Activated CD4-positive, alpha-beta T cell treated with anti-CD3 and anti-CD28 coated beads, Interleukin-2, amount 50 U/mL, for 1 hour (primary cell): ENCODE results near the gene TUBGCP5.

Source experiments
- DNase-seq: peaks from one replicate; pipeline ENCODE4 v3.0.0-alpha.2; 2020

The TUBGCP5 gene

GRCh38 chr15:22951381-22952280 lies 87.7 kb downstream of the TUBGCP5 start:
- DNase-seq, result no peak

DNA sequence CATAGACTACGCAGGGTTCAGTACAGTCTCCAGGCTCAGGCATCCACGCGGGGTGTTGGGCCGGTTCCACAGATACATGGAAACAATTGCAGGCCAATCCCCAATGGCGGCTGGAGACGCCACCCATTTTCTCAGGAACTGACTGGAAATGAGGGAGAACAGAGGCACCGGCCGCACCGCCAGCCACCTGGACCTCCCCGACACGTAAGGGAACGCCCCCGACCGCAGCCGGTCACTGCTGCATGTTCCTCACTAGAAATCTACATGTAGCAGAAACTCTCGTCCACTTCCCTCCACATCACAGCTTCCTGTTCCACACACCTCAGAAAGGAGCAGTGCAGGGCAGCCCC lies 88.4 kb downstream of the TUBGCP5 start:
- no peak for DNase-seq

DNA sequence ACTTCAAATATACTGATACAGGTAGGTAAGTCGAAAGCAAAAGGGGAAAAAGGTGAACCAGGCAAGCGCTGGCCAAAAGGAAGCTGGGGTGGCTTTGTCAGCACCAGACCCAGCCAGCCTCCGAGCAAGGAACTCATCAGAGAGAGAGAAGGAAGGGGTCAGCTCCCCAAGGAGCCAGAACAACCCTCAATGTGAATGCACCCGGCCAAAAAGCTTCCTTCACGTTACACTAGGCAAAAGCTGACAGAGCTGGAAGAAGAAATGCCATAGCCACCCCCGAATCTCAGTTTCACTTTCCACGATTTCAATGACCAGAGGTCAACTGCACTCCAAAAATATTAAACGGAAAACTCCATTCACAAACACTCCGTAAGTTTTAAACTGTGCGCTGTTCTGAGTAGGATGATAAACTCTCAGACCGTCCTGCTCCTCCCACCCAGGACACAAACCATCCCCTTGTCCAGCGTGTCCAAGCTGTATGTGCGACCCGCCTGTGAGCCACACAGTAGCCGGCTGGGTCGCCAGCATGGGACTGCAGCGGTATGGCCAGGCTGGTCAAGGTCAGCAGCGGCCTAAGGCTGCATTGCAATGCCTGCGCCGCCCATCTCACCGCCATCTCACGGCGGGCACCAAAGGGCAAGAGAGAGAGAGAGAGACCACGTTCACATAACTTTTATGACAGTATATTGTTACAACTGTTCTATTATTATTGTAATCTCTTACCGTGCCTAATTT lies 88.9 kb downstream of the TUBGCP5 start:
- no peak for DNase-seq
